ENCODE measurements around the gene SHFL. TPM values are rescaled to one million over a fixed set of nuclear protein-coding genes. Genes with fewer than 3 reads are reported as not detected.

Gene SHFL
- total RNA-seq, 1 experiment from 2014 or later: 18.5 TPM

- H3K4me3 ChIP-seq (replicated peaks in 1 of 2; ENCODE audit: low read depth in 1 of 2, low read length in 2 of 2): no peak overlapping the region
- H3K27ac ChIP-seq (ENCODE audit: low read depth, low read length): no peak overlapping the region
- no peak overlapping the region for H3K9ac ChIP-seq (ENCODE audit: low read length)
- ChIA-PET RAD21 (ENCODE audit: low non-redundant PET in 1 of 2, low total read pairs in 2 of 2, uncharacterized antibody in 2 of 2, unreplicated experiment in 2 of 2) (no interaction called here), CTCF (interaction anchor here (0.6 kb wide), 1 partner anchor 167 kb away, joined by 4 read pairs; no protein-coding TSS in a partner anchor), POLR2A (no interaction called here)
- no peaks in the 10 kb centered on the region for H3K36me3 ChIP-seq (ENCODE audit: control insufficient read depth in 1 of 2, insufficient read depth in 2 of 2, low read length in 2 of 2)
- no peak overlapping the region for H2AFZ ChIP-seq (ENCODE audit: low read depth, low read length, poor library complexity, severe bottlenecking)
- H3K79me2 ChIP-seq (ENCODE audit: insufficient read depth, low read length): no peaks in the 10 kb centered on the region
- no peaks in the 10 kb centered on the region for H3K9me3 ChIP-seq (ENCODE audit: control insufficient read depth in 1 of 2, insufficient read depth in 1 of 2, low read depth in 1 of 2, low read length in 2 of 2)
- DNase-seq (ENCODE audit: low read depth, low spot score): no peak
- ATAC-seq: no peak
- BruUV-seq (replicated peaks): no TSS peak
- intact Hi-C loops (cut with micrococcal nuclease): no loop called here
- H4K20me1 ChIP-seq (ENCODE audit: insufficient read depth): no peaks in the 10 kb centered on the region
- H3K9me2 ChIP-seq (ENCODE audit: insufficient read depth): no peaks in the 10 kb centered on the region
- H3K4me1 ChIP-seq (ENCODE audit: control insufficient read depth in 1 of 2, insufficient read depth in 2 of 2, low read length in 2 of 2): peaks cover 0 to 2% of the 10 kb centered on the region in 2 experiments; a peak in 1 of 4 replicates
- H3K4me2 ChIP-seq (ENCODE audit: low read length): no peak overlapping the region
- peaks cover 3% of the 10 kb centered on the region; the same call in 1 of the 2 replicates for H3K27me3 ChIP-seq (ENCODE audit: insufficient read depth, low read length)
- TF ChIP-seq YY1 (IDR thresholded peaks at IDR 0.05; ENCODE audit: extremely low read depth, insufficient replicate concordance, low read depth, low read length): no peak
- TF ChIP-seq, protein P1, sequence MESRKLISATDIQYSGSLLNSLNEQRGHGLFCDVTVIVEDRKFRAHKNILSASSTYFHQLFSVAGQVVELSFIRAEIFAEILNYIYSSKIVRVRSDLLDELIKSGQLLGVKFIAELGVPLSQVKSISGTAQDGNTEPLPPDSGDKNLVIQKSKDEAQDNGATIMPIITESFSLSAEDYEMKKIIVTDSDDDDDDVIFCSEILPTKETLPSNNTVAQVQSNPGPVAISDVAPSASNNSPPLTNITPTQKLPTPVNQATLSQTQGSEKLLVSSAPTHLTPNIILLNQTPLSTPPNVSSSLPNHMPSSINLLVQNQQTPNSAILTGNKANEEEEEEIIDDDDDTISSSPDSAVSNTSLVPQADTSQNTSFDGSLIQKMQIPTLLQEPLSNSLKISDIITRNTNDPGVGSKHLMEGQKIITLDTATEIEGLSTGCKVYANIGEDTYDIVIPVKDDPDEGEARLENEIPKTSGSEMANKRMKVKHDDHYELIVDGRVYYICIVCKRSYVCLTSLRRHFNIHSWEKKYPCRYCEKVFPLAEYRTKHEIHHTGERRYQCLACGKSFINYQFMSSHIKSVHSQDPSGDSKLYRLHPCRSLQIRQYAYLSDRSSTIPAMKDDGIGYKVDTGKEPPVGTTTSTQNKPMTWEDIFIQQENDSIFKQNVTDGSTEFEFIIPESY (IDR thresholded peaks at IDR 0.05; ENCODE audit: extremely low read depth, insufficient replicate concordance, low read length): no peak
- TF ChIP-seq ZFX (IDR thresholded peaks at IDR 0.05): no peak
- no peak for TF ChIP-seq JUND (IDR thresholded peaks at IDR 0.05)
- TF ChIP-seq, protein P2, sequence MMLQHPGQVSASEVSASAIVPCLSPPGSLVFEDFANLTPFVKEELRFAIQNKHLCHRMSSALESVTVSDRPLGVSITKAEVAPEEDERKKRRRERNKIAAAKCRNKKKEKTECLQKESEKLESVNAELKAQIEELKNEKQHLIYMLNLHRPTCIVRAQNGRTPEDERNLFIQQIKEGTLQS (IDR thresholded peaks at IDR 0.05): no peak
- no peak for TF ChIP-seq ZNF274 (IDR thresholded peaks at IDR 0.05; ENCODE audit: low read depth, low read length)
- TF ChIP-seq SP1 (IDR thresholded peaks at IDR 0.05; ENCODE audit: low read depth): no peak
- TF ChIP-seq RAD21 (IDR thresholded peaks at IDR 0.05; ENCODE audit: low read depth): no peak
- TF ChIP-seq POLR2A (IDR thresholded peaks at IDR 0.05; ENCODE audit: borderline replicate concordance, extremely low read depth, insufficient read depth, insufficient read length): no peak
- TF ChIP-seq, protein P3, sequence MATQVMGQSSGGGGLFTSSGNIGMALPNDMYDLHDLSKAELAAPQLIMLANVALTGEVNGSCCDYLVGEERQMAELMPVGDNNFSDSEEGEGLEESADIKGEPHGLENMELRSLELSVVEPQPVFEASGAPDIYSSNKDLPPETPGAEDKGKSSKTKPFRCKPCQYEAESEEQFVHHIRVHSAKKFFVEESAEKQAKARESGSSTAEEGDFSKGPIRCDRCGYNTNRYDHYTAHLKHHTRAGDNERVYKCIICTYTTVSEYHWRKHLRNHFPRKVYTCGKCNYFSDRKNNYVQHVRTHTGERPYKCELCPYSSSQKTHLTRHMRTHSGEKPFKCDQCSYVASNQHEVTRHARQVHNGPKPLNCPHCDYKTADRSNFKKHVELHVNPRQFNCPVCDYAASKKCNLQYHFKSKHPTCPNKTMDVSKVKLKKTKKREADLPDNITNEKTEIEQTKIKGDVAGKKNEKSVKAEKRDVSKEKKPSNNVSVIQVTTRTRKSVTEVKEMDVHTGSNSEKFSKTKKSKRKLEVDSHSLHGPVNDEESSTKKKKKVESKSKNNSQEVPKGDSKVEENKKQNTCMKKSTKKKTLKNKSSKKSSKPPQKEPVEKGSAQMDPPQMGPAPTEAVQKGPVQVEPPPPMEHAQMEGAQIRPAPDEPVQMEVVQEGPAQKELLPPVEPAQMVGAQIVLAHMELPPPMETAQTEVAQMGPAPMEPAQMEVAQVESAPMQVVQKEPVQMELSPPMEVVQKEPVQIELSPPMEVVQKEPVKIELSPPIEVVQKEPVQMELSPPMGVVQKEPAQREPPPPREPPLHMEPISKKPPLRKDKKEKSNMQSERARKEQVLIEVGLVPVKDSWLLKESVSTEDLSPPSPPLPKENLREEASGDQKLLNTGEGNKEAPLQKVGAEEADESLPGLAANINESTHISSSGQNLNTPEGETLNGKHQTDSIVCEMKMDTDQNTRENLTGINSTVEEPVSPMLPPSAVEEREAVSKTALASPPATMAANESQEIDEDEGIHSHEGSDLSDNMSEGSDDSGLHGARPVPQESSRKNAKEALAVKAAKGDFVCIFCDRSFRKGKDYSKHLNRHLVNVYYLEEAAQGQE (IDR thresholded peaks at IDR 0.05; ENCODE audit: low read depth): no peak
- TF ChIP-seq POLR2AphosphoS5 (IDR thresholded peaks at IDR 0.05; ENCODE audit: low read depth, low read length): no peak
- no peak for TF ChIP-seq SIN3A (IDR thresholded peaks at IDR 0.05; ENCODE audit: low read depth)
- no peak for TF ChIP-seq SRF (IDR thresholded peaks at IDR 0.05; ENCODE audit: low read depth)
- TF ChIP-seq, protein P4, sequence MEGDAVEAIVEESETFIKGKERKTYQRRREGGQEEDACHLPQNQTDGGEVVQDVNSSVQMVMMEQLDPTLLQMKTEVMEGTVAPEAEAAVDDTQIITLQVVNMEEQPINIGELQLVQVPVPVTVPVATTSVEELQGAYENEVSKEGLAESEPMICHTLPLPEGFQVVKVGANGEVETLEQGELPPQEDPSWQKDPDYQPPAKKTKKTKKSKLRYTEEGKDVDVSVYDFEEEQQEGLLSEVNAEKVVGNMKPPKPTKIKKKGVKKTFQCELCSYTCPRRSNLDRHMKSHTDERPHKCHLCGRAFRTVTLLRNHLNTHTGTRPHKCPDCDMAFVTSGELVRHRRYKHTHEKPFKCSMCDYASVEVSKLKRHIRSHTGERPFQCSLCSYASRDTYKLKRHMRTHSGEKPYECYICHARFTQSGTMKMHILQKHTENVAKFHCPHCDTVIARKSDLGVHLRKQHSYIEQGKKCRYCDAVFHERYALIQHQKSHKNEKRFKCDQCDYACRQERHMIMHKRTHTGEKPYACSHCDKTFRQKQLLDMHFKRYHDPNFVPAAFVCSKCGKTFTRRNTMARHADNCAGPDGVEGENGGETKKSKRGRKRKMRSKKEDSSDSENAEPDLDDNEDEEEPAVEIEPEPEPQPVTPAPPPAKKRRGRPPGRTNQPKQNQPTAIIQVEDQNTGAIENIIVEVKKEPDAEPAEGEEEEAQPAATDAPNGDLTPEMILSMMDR (IDR thresholded peaks at IDR 0.05 in 2 of 3, conservative IDR thresholded peaks at IDR 0.05 in 1 of 3; ENCODE audit: borderline replicate concordance in 1 of 3, insufficient read depth in 1 of 3, low read depth in 2 of 3, low read length in 2 of 3): no peak
- TF ChIP-seq FOSL1 (IDR thresholded peaks at IDR 0.05; ENCODE audit: low read depth): no peak
- no peak for TF ChIP-seq TCF7L2 (IDR thresholded peaks at IDR 0.05; ENCODE audit: borderline replicate concordance, extremely low read depth, insufficient read depth, insufficient read length)
- no peak for TF ChIP-seq EGR1 (IDR thresholded peaks at IDR 0.05; ENCODE audit: low read depth)
Observed at GRCh38 chr19:10079031-10079453, 7.1 kb upstream of the SHFL start.
